ENCODE data around the gene SCN2A.

SCN2A gene

DNA sequence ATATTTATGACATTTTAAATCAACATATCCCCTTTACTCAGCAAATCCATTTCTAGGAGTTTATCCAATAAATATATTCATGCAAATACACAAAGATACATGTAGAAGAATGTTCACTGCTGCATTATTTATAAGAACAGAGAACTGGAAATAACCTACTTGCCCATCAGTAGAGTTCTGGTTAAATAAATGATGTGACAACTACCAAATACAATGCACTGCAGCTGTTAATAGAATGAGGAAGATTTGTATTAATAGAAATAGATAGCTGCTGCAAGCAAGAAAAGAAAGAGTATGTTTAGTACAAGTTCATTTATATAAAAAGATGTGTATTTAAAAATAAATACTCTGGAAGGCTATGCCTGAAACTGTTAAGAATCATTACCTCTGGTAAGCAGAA lies 181.0 kb downstream of the SCN2A start:
- Histone ChIP-seq H3F3A (ENCODE audit: insufficient read depth) (no peaks in the 10 kb centered on the region), H3K36me3 (ENCODE audit: low read length) (no peaks in the 10 kb centered on the region), H3K9me2 (replicated peaks; ENCODE audit: insufficient read depth, low read length) (no peaks in the 10 kb centered on the region), H3K27me3 (ENCODE audit: low read length) (no peaks in the 10 kb centered on the region), H3K9me3 (ENCODE audit: insufficient read depth, low read length) (no peaks in the 10 kb centered on the region), H3K79me2 (ENCODE audit: insufficient read depth, low read length) (no peaks in the 10 kb centered on the region), H2AFZ (ENCODE audit: low read depth, low read length, severe bottlenecking) (no peak overlapping the region), H3K4me2 (ENCODE audit: low read depth, low read length, poor library complexity, severe bottlenecking) (no peak overlapping the region), H3K9ac (ENCODE audit: low read length) (no peak overlapping the region), H3K27ac (ENCODE audit: low read depth, low read length) (no peak overlapping the region), H3K4me3 (ENCODE audit: insufficient read depth, low read length, poor library complexity, severe bottlenecking) (no peak overlapping the region), H4K20me1 (ENCODE audit: low read depth, low read length) (no peaks in the 10 kb centered on the region)
- no peak for TF ChIP-seq EZH2phosphoT487 (conservative IDR thresholded peaks at IDR 0.05; ENCODE audit: low read length)
- TF ChIP-seq, protein P1, sequence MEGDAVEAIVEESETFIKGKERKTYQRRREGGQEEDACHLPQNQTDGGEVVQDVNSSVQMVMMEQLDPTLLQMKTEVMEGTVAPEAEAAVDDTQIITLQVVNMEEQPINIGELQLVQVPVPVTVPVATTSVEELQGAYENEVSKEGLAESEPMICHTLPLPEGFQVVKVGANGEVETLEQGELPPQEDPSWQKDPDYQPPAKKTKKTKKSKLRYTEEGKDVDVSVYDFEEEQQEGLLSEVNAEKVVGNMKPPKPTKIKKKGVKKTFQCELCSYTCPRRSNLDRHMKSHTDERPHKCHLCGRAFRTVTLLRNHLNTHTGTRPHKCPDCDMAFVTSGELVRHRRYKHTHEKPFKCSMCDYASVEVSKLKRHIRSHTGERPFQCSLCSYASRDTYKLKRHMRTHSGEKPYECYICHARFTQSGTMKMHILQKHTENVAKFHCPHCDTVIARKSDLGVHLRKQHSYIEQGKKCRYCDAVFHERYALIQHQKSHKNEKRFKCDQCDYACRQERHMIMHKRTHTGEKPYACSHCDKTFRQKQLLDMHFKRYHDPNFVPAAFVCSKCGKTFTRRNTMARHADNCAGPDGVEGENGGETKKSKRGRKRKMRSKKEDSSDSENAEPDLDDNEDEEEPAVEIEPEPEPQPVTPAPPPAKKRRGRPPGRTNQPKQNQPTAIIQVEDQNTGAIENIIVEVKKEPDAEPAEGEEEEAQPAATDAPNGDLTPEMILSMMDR (IDR thresholded peaks at IDR 0.05; ENCODE audit: insufficient read depth, low read length, poor library complexity, severe bottlenecking), result no peak

DNA sequence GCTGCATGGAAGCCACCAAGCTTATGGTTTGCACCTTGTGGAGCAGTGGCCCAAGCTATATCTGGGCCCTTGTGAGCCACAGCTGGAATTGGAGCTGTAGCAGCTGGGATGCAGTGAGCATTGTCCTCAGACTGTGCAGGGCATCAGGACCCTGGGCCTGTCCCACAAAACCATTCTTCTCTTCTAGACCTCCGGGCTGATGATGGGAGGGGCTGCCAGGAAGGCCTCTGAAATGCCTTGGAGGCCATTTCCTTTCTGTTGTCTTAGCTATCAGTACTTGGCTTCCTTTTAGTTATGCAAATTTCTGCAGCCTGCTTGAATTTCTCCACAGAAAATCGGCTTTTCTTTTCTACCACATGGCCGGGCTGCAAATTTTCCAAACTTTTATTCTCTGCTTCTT lies 183.9 kb downstream of the SCN2A start:
- H3K4me3 ChIP-seq (ENCODE audit: insufficient read depth, low read length, poor library complexity, severe bottlenecking), result no peak overlapping the region

DNA sequence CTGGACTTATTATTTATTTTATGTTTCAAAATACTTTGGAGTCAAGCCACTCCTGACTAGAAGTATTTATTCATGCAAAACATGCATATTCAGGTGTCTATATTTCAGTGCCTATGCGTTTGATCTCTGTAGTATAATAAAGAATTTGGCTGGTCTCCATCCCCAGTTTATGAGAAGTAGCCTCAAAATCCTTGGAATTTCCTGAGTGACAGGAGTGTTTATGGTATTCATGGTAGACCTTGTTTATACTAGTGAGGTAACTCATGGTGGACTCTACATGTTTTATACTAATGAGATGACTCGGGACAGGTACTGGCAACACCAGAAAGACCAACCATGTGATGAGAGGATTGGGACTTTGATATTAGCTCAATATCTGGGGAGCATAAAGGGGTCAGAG lies 186.3 kb downstream of the SCN2A start:
- H3K36me3 ChIP-seq (ENCODE audit: low read length), result no peaks in the 10 kb centered on the region
- no peaks in the 10 kb centered on the region for H3F3A ChIP-seq (ENCODE audit: insufficient read depth)
- no peak overlapping the region for H2AFZ ChIP-seq (ENCODE audit: low read depth, low read length, severe bottlenecking)
- no peaks in the 10 kb centered on the region for H3K9me2 ChIP-seq (replicated peaks; ENCODE audit: insufficient read depth, low read length)
- no peaks in the 10 kb centered on the region for H3K27me3 ChIP-seq (ENCODE audit: low read length)
- no peaks in the 10 kb centered on the region for H4K20me1 ChIP-seq (ENCODE audit: low read depth, low read length)
- TF ChIP-seq, protein P1 (IDR thresholded peaks at IDR 0.05; ENCODE audit: insufficient read depth, low read length, poor library complexity, severe bottlenecking), result no peak
- TF ChIP-seq EZH2phosphoT487 (conservative IDR thresholded peaks at IDR 0.05; ENCODE audit: low read length), result no peak
- no peaks in the 10 kb centered on the region for H3K79me2 ChIP-seq (ENCODE audit: insufficient read depth, low read length)
- no peak overlapping the region for H3K9ac ChIP-seq (ENCODE audit: low read length)
- H3K27ac ChIP-seq (ENCODE audit: low read depth, low read length), result no peak overlapping the region
- no peak overlapping the region for H3K4me2 ChIP-seq (ENCODE audit: low read depth, low read length, poor library complexity, severe bottlenecking)
- no peak overlapping the region for H3K4me3 ChIP-seq (ENCODE audit: insufficient read depth, low read length, poor library complexity, severe bottlenecking)
- no peaks in the 10 kb centered on the region for H3K9me3 ChIP-seq (ENCODE audit: insufficient read depth, low read length)

More for the DNA sequence above, 183.9 kb downstream of the SCN2A start:
- Histone ChIP-seq H2AFZ (ENCODE audit: low read depth, low read length, severe bottlenecking) (no peak overlapping the region), H3K27me3 (ENCODE audit: low read length) (no peaks in the 10 kb centered on the region), H3K4me2 (ENCODE audit: low read depth, low read length, poor library complexity, severe bottlenecking) (no peak overlapping the region), H3K36me3 (ENCODE audit: low read length) (no peaks in the 10 kb centered on the region), H3K9me3 (ENCODE audit: insufficient read depth, low read length) (no peaks in the 10 kb centered on the region), H4K20me1 (ENCODE audit: low read depth, low read length) (no peaks in the 10 kb centered on the region), H3K27ac (ENCODE audit: low read depth, low read length) (no peak overlapping the region), H3F3A (ENCODE audit: insufficient read depth) (no peaks in the 10 kb centered on the region), H3K9ac (ENCODE audit: low read length) (no peak overlapping the region), H3K79me2 (ENCODE audit: insufficient read depth, low read length) (no peaks in the 10 kb centered on the region), H3K9me2 (replicated peaks; ENCODE audit: insufficient read depth, low read length) (no peaks in the 10 kb centered on the region)
- no peak for TF ChIP-seq EZH2phosphoT487 (conservative IDR thresholded peaks at IDR 0.05; ENCODE audit: low read length)
- TF ChIP-seq, protein P1 (IDR thresholded peaks at IDR 0.05; ENCODE audit: insufficient read depth, low read length, poor library complexity, severe bottlenecking), result no peak

All from SU-DHL-6 (cell line).